ENCODE data around the gene TNS4. TPM values are rescaled to one million over a fixed set of nuclear protein-coding genes. Genes with fewer than 3 reads are reported as not detected.

The TNS4 gene
- polyA plus RNA-seq, 1 experiment: 0.07 TPM

GRCh38 chr17:40482722-40483121 is 18.7 kb downstream of the TNS4 start:
- ChIA-PET CTCF (interaction anchor here (1.7 kb wide), 1 partner anchor 51 kb away, joined by 6 read pairs; no protein-coding TSS in a partner anchor), POLR2A (interaction anchor here (0.6 kb wide), 2 partner anchors 51 to 67 kb away, joined by 3 to 4 read pairs; no protein-coding TSS in a partner anchor)
- no peaks in the 10 kb centered on the region for H3K27me3 ChIP-seq (ENCODE audit: control insufficient read depth, insufficient read depth, low read length)
- H3K27ac ChIP-seq (ENCODE audit: low read depth, low read length): no peak overlapping the region
- DNase-seq (ENCODE audit: low read depth, low spot score): no peak
- TF ChIP-seq CTCF (IDR thresholded peaks at IDR 0.05; ENCODE audit: low read depth, low read length): no peak
- no peak overlapping the region for H3K4me3 ChIP-seq (ENCODE audit: low read depth, low read length)
- H3K9me3 ChIP-seq (ENCODE audit: control insufficient read depth, insufficient read depth, low read length): no peaks in the 10 kb centered on the region

- Histone ChIP-seq H3K4me3 (ENCODE audit: low read depth, low read length) (no peak overlapping the region), H3K27ac (ENCODE audit: low read depth, low read length) (no peak overlapping the region), H3K27me3 (ENCODE audit: control insufficient read depth, insufficient read depth, low read length) (no peaks in the 10 kb centered on the region), H3K9me3 (ENCODE audit: control insufficient read depth, insufficient read depth, low read length) (no peaks in the 10 kb centered on the region)
- ChIA-PET POLR2A (interaction anchor here (3.8 kb wide), 1 partner anchor 52 kb away, joined by 29 read pairs; no protein-coding TSS in a partner anchor), CTCF (no interaction called here)
- TF ChIP-seq CTCF (IDR thresholded peaks at IDR 0.05; ENCODE audit: low read depth, low read length): no peak
- no peak for DNase-seq (ENCODE audit: low read depth, low spot score)
These were observed 20.3 kb downstream of the TNS4 start for GRCh38 chr17:40481106-40481505.

- no peaks in the 10 kb centered on the region for H3K27me3 ChIP-seq (ENCODE audit: control insufficient read depth, insufficient read depth, low read length)
- ChIA-PET CTCF (no interaction called here), POLR2A (interaction anchor here (3.8 kb wide), 1 partner anchor 52 kb away, joined by 29 read pairs; no protein-coding TSS in a partner anchor)
- H3K27ac ChIP-seq (ENCODE audit: low read depth, low read length): no peak overlapping the region
- no peak for TF ChIP-seq CTCF (IDR thresholded peaks at IDR 0.05; ENCODE audit: low read depth, low read length)
- H3K4me3 ChIP-seq (ENCODE audit: low read depth, low read length): no peak overlapping the region
- H3K9me3 ChIP-seq (ENCODE audit: control insufficient read depth, insufficient read depth, low read length): no peaks in the 10 kb centered on the region
- no peak for DNase-seq (ENCODE audit: low read depth, low spot score)
These were observed 20.9 kb downstream of the TNS4 start for GRCh38 chr17:40480501-40481003.

- CTCF ChIA-PET: no interaction called here
- POLR2A ChIA-PET: interaction anchor here (3.8 kb wide), 1 partner anchor 53 kb away, joined by 29 read pairs; no protein-coding TSS in a partner anchor
- TF ChIP-seq CTCF (IDR thresholded peaks at IDR 0.05; ENCODE audit: low read depth, low read length): no peak
- H3K27ac ChIP-seq (ENCODE audit: low read depth, low read length): no peak overlapping the region
- no peak overlapping the region for H3K4me3 ChIP-seq (ENCODE audit: low read depth, low read length)
- no peak for DNase-seq (ENCODE audit: low read depth, low spot score)
- H3K27me3 ChIP-seq (ENCODE audit: control insufficient read depth, insufficient read depth, low read length): no peaks in the 10 kb centered on the region
- no peaks in the 10 kb centered on the region for H3K9me3 ChIP-seq (ENCODE audit: control insufficient read depth, insufficient read depth, low read length)
These were observed 21.5 kb downstream of the TNS4 start for GRCh38 chr17:40479754-40480480.

GRCh38 chr17:40478486-40478885 is 22.9 kb downstream of the TNS4 start:
- Histone ChIP-seq H3K27me3 (ENCODE audit: control insufficient read depth, insufficient read depth, low read length) (no peaks in the 10 kb centered on the region), H3K9me3 (ENCODE audit: control insufficient read depth, insufficient read depth, low read length) (no peaks in the 10 kb centered on the region), H3K4me3 (ENCODE audit: low read depth, low read length) (no peak overlapping the region), H3K27ac (ENCODE audit: low read depth, low read length) (no peak overlapping the region)
- CTCF ChIA-PET: interaction anchor here (3.0 to 4.4 kb wide), 2 partner anchors 55 to 81 kb away, joined by 33 to 94 read pairs; no protein-coding TSS in a partner anchor
- no peak for DNase-seq (ENCODE audit: low read depth, low spot score)
- no peak for TF ChIP-seq CTCF (IDR thresholded peaks at IDR 0.05; ENCODE audit: low read depth, low read length)
- POLR2A ChIA-PET: interaction anchor here (3.8 to 8.5 kb wide), 2 partner anchors 54 to 55 kb away, joined by 29 to 133 read pairs; no protein-coding TSS in a partner anchor

Data from AG04450 (cell line).